GM06990 (cell line): ENCODE data around the gene NCF4.

Experiments
- DNase-seq: peaks from one replicate; pipeline ENCODE4 v3.0.0-alpha.2; 2011; ENCODE audit not compliant: insufficient read length; ENCODE audit errors: extremely low read depth
- H3K27me3 ChIP-seq: replicated peaks from 2 replicates; pipeline ENCODE4 v1.6.0; 2011; ENCODE audit warnings: low read length; ENCODE audit not compliant: control insufficient read depth, insufficient read depth
- H3K36me3 ChIP-seq: 2 replicates; pipeline ENCODE4 v1.5.1; 2011; ENCODE audit warnings: low read length; ENCODE audit not compliant: control insufficient read depth, insufficient read depth
- H3K4me3 ChIP-seq: replicated peaks from 2 replicates; pipeline ENCODE4 v1.5.1; 2011; ENCODE audit warnings: low read depth, mild to moderate bottlenecking, control low read depth, low read length
- TF ChIP-seq, protein P1 (sequence below): IDR thresholded peaks from 2 replicates; pipeline ENCODE4 v1.5.1; 2011; ENCODE audit warnings: low read length, control low read depth, mild to moderate bottlenecking, inconsistent platforms; ENCODE audit not compliant: insufficient read depth, poor library complexity, severe bottlenecking

Gene NCF4

DNA sequence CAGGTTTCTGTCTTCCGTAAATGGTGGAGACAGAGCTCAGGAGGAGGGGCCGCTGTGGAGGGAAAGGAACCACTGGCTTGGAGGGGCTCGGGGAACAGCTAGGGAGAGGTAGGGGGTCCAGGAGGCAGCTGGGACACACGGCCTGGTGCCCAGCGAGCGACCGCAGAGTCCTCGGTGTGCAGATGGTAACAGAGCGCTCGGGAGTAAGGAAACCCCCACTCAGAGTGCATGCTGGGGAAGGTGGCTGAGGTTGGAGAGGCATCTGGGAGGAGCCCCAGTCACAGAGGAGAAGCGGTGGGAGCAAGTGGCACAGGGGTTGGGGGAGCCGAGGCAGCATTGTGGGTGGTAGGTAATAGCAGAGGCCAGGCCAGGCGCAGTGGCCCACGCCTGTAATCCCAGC is 10.8 kb upstream of the NCF4 start:
- DNase-seq = no peak
- Histone ChIP-seq H3K36me3 (no peaks in the 10 kb centered on the region), H3K4me3 (no peak overlapping the region), H3K27me3 (no peaks in the 10 kb centered on the region; the same call in none of the 2 replicates)
- TF ChIP-seq, protein P1, sequence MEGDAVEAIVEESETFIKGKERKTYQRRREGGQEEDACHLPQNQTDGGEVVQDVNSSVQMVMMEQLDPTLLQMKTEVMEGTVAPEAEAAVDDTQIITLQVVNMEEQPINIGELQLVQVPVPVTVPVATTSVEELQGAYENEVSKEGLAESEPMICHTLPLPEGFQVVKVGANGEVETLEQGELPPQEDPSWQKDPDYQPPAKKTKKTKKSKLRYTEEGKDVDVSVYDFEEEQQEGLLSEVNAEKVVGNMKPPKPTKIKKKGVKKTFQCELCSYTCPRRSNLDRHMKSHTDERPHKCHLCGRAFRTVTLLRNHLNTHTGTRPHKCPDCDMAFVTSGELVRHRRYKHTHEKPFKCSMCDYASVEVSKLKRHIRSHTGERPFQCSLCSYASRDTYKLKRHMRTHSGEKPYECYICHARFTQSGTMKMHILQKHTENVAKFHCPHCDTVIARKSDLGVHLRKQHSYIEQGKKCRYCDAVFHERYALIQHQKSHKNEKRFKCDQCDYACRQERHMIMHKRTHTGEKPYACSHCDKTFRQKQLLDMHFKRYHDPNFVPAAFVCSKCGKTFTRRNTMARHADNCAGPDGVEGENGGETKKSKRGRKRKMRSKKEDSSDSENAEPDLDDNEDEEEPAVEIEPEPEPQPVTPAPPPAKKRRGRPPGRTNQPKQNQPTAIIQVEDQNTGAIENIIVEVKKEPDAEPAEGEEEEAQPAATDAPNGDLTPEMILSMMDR = no peak

DNA sequence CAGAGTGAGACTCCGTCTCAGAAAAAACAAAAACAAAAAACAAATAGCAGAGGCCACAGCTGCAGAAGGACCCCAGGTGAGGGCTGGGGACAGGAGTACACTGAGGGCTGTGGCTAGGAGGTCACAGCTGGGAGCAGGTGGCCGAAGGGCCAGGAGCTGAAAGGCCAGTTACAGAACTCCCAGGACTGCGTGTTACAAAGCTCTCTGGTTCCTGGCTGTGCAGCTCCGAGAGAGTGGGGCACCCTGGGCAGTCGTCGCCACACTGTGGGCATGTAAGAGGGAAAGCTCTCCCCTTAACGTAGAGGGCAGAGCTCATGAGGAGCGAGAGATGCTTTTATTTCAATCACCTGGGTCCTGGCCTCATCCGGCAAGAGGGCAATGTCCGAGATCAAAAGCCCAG is 10.1 kb upstream of the NCF4 start:
- Histone ChIP-seq H3K27me3 (no peaks in the 10 kb centered on the region; the same call in none of the 2 replicates), H3K4me3 (no peak overlapping the region), H3K36me3 (no peaks in the 10 kb centered on the region)
- no peak for DNase-seq
- TF ChIP-seq, protein P1 = no peak

DNA sequence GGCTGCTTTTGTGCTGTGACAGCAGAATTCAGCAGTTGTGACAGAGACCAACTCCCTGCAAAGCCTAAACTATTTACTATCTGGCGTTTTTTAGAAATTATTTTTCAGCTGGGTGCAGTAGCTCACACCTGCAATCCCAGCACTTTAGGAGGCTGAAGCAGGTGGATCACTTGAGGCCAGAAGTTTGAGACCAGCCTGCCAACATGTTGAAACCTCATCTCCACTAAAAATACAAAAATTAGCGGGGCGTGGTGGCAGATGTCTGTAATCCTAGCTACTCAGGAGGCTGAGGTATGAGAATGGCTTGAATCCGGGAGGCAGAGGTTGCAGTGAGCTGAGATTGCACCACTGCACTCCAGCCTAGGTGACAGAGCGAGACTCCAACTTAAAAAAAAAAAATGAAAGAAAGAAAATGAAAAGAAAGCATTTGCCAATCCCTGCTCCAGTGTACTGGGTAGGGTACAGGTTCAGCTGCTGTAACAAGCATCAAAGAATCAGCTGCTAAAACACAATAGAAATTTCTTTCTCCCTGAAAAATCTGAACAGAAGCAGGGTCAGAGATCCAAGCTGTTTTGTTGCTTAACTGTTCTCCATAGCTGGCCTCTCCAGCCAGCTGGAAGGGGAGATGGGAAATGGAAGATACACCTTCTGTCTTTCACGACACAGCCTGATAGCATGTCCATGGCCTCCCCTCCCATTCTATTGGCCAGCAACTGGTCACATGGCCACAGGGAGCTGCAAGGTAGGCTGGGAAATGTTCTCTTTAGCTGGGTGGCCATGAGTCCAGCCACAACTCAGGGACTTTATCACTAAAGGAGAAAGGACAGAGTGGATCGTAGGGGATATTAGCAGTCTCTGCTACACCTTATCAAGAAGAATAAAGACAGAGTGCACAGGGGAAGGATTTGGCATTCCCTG is 8.5 kb upstream of the NCF4 start:
- H3K27me3 ChIP-seq = no peaks in the 10 kb centered on the region; the same call in none of the 2 replicates
- no peak for DNase-seq
- TF ChIP-seq, protein P1 = no peak
- H3K36me3 ChIP-seq = no peaks in the 10 kb centered on the region
- no peak overlapping the region for H3K4me3 ChIP-seq

DNA sequence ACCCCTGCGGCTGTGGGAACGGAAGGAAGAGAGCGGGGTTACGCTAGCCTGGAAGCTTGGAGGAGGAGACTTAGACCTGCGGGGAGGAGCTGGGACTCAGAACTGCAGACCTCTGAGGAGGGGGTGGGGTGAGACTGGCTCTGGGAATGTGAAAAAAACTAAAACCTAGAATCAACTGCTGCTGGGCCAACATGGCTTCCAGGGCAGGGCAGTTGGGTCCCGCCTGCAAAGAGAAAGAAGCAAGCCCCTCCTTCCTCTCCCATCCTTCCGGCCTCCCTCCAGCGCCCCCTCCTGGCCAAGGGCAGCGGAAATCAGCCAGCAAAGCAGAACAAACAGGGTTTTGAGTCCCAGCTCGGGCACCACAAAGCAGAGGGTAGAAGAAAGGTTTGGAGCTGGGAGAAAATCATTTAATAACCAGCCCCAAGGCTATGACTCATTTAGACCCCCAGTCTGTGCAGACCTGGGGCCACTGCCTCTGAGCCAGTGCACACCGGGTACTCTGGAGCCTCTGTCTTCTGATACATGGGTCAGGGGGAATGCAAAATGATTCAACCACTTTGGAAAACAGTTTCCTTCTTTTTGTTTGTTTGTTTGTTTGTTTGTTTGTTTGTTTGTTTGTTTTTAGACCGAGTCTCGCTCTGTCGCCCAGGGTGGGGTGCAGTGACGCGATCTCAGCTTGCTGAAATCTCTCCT is 7.3 kb upstream of the NCF4 start:
- TF ChIP-seq, protein P1 = peak; percentile 90
- H3K36me3 ChIP-seq = no peaks in the 10 kb centered on the region
- no peak overlapping the region for H3K4me3 ChIP-seq
- H3K27me3 ChIP-seq = no peaks in the 10 kb centered on the region; the same call in none of the 2 replicates
- DNase-seq = peak; percentile 80

DNA sequence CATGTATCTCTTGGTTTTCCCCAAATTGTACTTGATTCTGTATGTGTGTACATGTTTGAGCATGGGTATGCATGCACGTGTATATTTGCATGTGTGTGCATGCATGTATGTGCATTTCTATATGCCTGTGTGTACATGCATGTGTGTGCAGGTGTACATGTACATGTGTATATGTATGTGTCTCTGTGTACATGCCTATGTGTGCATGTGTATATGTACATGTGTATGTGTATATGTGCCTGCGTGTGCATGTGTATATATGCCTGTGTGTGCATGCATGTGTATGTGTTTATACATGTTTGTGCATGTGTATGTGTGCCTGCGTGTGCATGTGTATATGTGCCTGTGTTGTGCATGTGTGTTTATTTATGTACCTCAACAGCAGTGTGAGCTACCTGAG is 5.3 kb upstream of the NCF4 start:
- TF ChIP-seq, protein P1 = no peak
- no peaks in the 10 kb centered on the region for H3K36me3 ChIP-seq
- no peak overlapping the region for H3K4me3 ChIP-seq
- no peak for DNase-seq
- H3K27me3 ChIP-seq = no peaks in the 10 kb centered on the region; the same call in 1 of the 2 replicates
